SK-N-MC (cell line): ENCODE measurements around the gene PTGIS.

Experiments
- EZH2 ChIP-seq: fragments of 200-600 bp; sonication (generic); IDR thresholded peaks from one replicate; pipeline ENCODE4 v1.6.1; 2017; ENCODE audit warnings: antibody characterized with exemption
- POLR2AphosphoS5 ChIP-seq: IDR thresholded peaks from 2 replicates; pipeline ENCODE4 v1.6.1; 2012; ENCODE audit warnings: mild to moderate bottlenecking, low read depth, low read length, borderline replicate concordance

DNA sequence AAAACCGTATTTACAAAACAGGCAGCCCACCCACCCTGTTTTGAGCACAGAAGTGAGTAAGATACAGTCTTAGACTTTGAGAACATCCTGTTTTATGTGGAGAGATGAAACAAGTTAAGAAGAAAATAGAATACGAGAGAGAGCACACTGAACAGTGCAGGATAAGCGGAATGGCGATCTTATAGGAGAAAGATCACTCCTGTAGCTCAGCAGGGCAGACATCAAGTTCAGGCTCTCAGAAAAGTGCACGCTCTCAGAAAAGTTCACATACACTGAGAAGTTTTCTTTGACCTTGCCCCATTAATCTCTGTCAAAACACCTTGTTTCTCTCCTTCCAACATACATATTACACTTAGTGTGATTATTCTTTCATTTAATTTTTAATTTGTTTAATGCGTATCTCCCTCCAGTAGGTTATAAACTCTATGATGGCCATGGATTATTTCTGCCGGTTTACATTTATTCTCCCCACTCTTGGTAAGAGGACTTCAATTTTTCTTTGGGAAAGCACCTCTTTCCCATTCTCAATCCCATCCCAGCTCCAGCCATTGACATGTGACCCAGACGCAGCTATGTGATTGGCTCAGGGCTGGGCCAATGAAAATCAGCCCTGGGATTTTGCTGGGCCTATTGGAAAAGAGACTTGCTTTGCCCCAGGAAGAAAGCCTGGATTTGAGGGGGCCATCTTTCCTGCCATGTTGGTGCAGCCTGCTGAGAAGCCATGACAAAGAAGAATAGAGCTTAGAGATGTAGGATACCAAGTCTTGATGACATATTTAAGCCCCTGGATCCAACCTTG is 101.6 kb downstream of the PTGIS start:
- TF ChIP-seq EZH2: no peak
- TF ChIP-seq POLR2AphosphoS5: no peak
